ENCODE measurements around the gene MAGI3.

The MAGI3 gene

GRCh38 chr1:113663165-113663951 is 273.0 kb downstream of the MAGI3 start:
- DNase-seq, result no peak

- DNase-seq, result no peak
Measured at GRCh38 chr1:113665071-113665470, 274.8 kb downstream of the MAGI3 start.

- DNase-seq, result no peak
Measured at GRCh38 chr1:113666126-113666525, 275.8 kb downstream of the MAGI3 start.

- no peak for DNase-seq
Measured at GRCh38 chr1:113669988-113670387, 279.7 kb downstream of the MAGI3 start.

GRCh38 chr1:113670650-113671049 is 280.3 kb downstream of the MAGI3 start:
- DNase-seq, result no peak

- DNase-seq, result no peak
Measured at GRCh38 chr1:113672491-113672890, 282.2 kb downstream of the MAGI3 start.

GRCh38 chr1:113674591-113674990 is 284.3 kb downstream of the MAGI3 start:
- no peak for DNase-seq

GRCh38 chr1:113675302-113675701 is 285.0 kb downstream of the MAGI3 start:
- DNase-seq, result no peak

GRCh38 chr1:113676524-113676923 is 286.2 kb downstream of the MAGI3 start:
- DNase-seq, result no peak

- no peak for DNase-seq
Measured at GRCh38 chr1:113677250-113678158, 287.2 kb downstream of the MAGI3 start.

GRCh38 chr1:113678159-113678469 is 287.8 kb downstream of the MAGI3 start:
- DNase-seq, result no peak

- no peak for DNase-seq
Measured at GRCh38 chr1:113681596-113682337, 291.5 kb downstream of the MAGI3 start.

GRCh38 chr1:113683384-113684152 is 293.3 kb downstream of the MAGI3 start:
- DNase-seq, result no peak

GRCh38 chr1:113684153-113684541 is 293.8 kb downstream of the MAGI3 start:
- no peak for DNase-seq

- no peak for DNase-seq
Measured at GRCh38 chr1:113686891-113687618, 296.7 kb downstream of the MAGI3 start.

- DNase-seq, result no peak
Measured at GRCh38 chr1:113691184-113691583, 300.9 kb downstream of the MAGI3 start.

GRCh38 chr1:113692342-113692741 is 302.0 kb downstream of the MAGI3 start:
- DNase-seq, result no peak

GRCh38 chr1:113692824-113693431 is 302.6 kb downstream of the MAGI3 start:
- no peak for DNase-seq

GRCh38 chr1:113694910-113695309 is 304.6 kb downstream of the MAGI3 start:
- DNase-seq, result no peak

- DNase-seq, result no peak
Measured at GRCh38 chr1:113701429-113701828, 311.1 kb downstream of the MAGI3 start.

GRCh38 chr1:113714606-113715269 is 324.4 kb downstream of the MAGI3 start:
- DNase-seq, result no peak

Data from stimulated activated CD4-positive, alpha-beta T cell treated with anti-CD3 and anti-CD28 coated beads, Interleukin-4, amount 100 ng/mL, for 24 hours (primary cell).